NK-92 (cell line): ENCODE results near the gene DAB2IP.

ENCODE experiments used
- DNase-seq: peaks from one replicate; lab custom pipeline; 2025; ENCODE audit not compliant: unreplicated experiment; lab: John Stamatoyannopoulos, UW

DAB2IP gene

DNA sequence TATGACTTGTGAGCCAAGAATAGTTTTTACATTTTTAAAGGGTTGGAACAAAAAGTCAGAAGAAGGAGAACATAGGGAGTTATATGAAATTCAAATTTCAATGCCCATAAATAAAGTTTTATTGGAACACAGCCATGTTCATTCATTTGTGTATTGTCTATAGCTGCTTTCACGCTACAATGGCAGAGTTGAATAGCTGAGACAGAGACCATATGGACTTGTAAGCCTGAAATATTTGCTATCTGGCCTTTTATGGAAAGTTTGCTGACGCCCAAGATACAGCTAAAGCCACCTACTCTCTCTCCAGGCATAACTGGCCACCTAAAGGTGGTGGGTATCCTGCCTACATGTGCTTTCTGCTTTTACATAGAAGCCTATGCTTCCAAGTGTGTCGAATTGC is 10.9 kb downstream of the DAB2IP start:
- DNase-seq, result no peak

DNA sequence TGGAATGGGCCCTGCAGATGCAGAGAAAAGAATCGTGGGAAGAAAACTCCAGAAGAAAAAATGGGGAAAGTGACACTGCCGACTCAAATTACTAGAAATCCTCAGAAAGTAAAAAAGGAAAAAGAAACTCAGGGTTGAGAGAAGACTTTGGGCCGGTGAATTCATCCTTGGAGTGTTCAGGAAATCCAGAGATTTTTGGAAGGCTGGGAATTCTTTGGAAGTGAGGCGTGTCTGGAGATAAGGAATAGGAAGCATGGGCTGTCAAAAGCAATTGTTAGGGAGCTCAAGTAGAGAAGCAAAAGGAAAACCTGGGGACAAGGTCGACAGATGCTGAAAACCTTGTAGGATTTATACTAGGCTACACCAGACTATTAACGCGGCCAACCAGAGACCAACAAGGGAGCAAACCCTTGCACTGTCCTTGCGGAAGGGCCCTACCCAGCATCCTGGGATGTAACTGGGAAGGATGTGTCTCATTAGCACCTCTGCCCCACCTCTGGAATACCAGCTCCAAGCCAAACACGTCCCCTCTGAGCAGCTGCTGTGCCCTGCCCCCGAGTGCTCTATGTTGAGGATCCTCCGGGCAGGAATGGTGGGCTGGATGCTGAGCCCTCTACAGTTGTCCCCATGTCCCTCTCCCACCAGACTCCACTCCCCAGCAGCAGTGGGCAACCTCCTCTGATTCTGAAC is 11.6 kb downstream of the DAB2IP start:
- no peak for DNase-seq

DNA sequence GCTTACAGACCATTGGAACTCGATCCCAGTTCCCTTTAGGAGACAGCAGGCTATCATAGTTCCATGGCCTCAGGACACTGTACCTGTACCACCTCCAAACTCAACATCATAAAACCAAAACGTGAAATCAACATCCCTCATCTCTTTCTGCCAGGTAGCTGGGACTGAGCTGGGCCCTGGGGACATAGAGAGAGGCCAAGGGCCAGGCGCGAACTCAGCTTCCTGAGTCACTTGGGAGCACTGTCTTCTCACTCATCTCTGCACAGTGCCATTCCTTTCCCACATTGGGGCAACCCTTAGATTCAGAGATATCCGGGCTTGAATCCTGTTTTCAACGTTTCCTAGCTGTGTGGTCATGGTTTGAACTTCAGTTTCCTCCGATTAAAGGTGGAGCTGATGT is 12.2 kb downstream of the DAB2IP start:
- no peak for DNase-seq

DNA sequence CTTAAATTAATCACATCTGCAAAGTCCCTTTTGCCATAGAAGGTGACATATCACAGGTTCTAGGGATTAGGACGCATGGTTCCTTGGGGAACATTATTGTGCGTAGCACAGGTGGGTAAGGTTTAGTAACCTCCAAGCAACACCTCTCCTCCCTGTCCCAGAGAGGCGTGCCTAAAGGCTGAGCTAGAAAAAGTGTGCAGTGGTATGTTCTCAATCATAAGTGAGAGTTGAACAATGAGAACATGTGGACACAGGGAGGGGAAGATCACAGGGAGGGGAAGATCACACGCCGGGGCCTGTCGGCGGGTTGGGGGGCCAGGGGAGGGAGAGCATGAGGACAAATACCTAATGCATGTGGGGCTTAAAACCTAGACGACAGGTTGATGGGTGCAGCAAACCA is 14.9 kb downstream of the DAB2IP start:
- no peak for DNase-seq

DNA sequence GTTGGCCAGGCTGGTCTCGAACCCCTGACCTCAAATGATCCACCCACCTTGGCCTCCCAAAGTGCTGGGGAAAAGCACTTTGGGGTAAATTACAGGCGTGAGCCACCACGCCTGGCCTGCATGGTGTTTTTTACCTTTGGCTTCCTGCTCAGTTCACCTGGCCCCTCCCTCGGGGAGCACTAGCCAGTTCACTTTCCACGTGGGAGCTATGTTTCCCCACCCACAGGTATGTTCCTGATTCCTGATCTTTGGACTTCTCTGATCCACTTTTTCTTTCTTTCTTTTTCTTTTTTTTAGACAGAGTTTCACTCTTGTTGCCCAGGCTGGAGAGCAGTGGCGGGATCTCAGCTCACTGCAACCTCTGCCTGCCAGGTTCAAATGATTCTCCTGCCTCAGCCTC is 15.8 kb downstream of the DAB2IP start:
- DNase-seq, result no peak

DNA sequence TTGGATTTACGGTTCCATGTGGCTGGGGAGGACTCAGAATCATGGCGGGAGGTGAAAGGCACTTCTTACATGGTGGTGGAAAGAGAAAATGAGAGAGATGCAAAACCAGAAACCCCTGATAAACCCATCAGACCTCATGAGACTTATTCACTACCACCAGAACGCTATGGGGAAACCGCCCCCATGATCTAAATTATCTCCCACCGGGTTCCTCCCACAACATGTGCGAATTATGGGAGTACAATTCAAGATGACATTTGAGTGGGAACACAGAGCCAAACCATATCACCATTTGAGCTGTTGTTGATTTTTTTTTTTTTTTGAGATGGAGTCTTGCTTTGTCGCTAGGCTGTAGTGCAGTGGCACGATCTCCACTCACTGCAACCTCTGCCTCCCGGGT is 16.5 kb downstream of the DAB2IP start:
- no peak for DNase-seq

DNA sequence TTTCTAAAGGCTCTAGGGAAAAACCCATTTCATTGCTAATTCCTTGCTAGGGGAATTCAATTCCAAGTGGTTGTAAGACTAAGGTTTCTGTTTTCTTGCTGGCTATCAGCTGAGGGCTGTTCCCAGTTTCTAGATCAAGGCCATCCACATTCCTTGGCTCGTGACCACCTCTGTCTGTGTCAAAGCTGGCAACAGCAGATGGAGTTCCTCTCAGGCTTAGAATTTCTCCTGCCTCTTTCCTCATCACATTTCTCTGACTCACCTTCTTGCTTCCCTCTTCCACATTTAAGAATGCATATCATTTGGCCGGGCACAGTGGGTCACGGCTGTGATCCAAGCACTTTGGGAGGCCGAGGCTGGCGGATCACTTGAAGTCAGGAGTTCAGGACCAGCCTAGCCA is 19.0 kb downstream of the DAB2IP start:
- DNase-seq, result no peak

DNA sequence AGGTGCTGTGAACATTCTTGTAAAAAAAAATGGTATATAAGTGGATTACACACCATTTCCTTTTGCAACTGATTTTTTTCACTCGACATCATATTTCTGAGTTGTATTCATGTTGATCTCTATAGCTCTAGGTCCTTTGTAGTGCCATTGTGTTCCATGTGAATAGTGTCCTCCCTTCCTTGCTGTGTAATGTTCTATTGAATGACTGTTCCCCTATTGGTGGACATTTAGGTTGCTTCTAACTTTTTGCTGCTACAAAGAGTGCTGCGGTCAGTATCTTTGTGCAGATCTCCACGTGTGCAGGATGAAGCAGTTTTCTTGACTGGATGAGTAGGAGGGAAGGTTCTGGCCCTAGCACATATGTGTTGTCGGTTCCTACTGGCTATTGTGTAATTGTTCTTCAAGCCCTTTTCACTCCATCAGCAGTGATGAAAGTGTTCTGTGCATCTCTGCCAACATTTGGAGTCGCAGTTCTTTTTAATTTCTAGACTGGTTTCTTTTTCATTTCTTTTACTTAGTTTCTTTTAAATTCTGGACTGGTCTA is 20.2 kb downstream of the DAB2IP start:
- DNase-seq, result no peak

DNA sequence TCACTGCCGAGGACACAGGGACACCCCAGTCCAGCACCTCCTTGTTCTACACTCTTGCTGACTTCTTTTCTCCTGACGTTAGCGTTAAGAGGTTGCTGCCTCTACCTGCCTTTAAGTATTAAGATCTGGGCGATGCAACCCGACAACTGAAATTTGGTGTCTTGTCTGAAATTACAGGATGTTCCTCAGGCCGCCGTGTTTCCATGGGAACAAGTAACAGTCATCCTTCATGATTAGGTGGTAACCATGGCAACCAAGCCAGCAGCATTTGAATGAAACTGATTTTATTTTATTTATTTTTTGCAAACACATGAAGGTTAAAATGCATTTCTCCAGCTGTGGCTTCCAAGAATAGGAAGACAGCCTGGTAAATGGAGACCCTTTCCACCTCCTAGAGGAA is 20.8 kb downstream of the DAB2IP start:
- no peak for DNase-seq

DNA sequence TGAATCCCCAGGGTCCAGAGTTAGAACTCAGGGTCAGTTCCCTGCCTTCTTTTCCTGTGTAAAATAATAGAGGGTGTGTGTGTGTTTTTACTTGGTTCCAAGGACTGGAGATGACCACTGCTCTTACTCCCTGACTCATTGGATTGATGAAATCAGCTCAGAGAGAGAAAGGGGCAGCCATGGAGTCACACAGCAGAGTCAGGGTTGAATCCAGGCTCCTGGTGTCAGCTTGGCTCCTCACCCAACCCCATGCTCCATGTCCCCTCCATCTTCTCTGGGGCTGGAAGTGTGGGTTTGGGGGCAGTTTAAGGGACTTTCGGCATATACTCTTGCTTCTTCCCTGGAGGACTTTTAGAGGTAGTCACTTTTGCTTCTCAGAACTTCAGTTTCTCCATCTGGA is 21.6 kb downstream of the DAB2IP start:
- no peak for DNase-seq

DNA sequence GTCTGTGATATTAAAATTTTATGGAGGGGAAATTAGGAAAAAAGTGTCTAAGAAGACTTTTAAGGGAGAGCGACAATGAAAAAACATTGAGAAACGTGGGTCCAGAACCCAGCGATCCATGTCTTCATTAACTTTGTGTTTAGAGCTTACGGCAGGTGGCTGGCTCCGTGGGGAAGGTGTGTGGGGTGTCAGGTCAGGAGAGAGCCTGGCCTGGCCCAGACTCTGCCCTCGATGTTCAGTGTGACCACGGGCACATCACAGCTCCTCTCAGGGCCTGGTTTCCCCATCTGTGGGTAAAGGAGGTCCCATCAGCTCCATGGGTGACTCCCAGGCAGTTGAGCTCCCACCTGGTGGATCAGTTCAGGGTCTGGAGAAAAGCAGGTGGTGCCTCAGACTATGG is 22.1 kb downstream of the DAB2IP start:
- no peak for DNase-seq

DNA sequence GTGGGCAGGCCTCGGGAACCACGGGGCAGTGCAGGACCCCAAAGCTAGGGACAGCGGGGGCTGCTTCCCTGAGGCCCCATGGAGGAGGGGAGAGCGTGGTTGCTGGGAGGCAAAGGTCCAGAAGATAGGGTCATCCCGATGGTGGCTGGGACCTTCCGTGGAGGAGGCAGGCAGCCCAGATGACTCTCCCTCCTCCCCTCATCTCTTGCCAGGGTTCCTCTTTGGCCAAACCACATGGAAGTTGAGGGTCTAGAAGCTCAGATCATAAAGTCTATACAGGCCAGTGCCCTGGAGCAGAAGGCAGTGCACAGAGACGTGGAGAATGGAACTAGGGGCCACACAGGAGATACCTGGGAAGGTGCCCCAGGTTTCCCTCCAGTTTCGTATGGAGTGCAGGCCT is 22.6 kb downstream of the DAB2IP start:
- no peak for DNase-seq

DNA sequence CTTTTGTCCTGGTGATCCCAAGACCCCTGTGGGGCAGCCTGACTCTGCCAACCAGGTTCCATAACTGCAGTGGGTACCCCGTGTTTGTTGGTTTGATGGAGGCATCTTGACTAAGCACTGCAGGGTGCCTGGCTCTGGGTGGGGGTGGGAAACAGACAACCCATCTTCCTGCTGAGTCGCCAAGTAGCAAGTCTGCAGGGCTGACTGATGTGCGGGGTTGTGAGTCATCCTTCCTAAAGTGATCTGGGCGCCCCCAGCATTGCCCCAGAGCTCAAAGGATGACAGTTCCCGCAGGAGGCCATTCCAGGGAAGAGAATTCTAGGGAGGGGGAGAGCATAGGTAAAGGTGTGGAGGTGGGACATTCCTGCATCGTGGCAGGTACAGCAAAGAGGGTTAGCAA is 23.5 kb downstream of the DAB2IP start:
- no peak for DNase-seq

DNA sequence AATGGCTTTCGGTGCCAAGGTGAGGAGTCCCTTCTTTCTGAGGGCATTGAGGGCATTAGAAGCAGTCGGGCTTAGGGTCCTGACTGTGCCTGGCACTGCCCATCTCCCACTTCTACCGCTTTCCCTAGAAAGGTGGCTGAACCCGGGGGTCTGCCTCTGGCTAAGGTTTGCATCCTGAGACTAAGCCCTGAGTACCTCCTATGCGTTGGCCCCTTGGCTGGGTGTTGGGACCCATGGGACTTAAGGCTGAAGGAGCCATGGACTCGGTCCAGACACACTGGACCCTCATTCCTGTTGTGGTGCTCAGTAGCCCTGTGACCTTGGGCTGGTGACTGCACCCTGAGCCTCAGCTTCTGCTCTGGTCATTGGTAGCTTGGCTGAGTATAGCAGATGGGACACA is 23.9 kb downstream of the DAB2IP start:
- DNase-seq, result no peak

DNA sequence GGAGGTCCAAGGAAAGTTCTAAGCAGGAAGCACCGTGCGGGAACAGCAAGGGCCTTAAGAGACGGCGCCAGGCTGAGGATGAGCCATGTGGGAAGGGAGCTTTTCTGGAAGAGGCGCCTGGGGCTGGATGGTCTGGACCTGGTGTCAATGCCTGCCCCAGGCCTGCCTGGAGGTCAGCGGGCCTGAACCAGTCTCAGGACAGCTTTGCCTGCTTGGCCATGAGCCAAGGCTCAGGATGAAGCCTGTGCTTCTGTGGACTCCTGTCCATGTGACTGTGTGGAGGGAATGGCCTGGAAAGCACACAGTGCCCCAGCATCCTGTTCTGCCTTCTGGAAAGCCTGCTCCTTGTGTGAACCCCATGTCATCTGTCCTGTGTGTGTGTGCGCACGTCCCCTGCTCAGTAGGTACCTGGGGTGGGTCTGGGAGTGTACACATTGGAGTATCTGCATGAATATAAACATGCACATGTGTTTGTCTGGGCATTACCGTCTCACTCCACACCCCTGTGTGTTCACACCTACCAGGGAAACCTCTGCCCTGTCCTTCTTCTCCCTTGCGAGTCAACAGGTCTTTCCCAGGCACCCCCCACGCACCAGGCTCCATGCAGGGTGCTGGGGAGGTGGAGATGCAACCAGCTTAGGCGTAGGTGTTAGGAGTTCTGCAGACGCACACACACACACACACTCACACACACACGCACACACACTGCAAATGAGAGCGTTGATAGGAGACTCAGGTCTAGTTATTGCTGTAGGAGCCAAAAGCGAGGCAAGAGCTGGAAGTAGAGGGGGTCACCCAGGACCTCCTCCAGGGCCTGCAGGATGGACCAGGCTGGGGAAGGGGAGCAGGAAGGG is 24.8 kb downstream of the DAB2IP start:
- no peak for DNase-seq

DNA sequence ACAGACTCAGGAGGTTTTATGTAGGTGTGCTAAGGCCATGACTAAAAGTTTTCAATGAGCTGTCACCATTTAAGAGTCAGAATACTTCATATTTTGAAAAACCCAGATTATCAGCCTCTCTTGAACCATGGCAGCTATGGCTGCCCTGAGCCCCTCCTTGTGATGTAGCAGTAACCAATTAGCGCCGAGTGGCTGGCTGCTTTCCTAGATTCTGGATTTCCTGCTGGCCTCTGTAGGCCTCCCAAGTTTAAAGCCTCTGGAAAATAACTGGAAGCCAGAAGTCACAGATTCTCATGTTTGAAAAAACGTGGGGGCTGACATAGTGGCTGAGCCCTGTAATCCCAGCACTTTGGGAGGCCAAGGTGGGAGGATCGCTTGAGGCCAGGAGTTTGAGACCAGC is 25.5 kb downstream of the DAB2IP start:
- no peak for DNase-seq

DNA sequence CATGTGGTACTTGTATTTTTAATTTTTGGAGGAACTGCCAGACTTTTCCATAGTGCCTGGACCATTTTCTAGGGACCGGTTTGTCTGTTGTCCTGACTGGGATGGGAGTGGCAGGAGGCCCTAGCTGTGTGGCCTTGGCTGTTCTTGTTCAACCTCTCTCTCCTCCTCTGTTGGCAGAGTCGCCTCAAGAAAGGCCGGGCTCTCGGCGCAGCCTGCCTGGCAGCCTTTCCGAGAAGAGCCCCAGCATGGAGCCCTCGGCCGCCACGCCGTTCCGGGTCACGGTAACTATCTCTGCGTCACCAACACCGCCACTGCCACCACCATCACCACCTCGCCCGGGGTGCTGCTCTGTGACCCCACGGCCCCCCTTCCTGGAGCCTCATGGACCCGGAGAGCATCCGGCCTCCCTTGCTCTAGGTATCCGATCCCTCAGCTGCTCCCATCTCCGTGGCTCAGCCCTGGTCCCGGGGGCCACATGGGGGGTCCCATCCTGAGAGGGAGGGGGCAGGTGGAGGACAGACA is 27.1 kb downstream of the DAB2IP start:
- DNase-seq, result no peak

DNA sequence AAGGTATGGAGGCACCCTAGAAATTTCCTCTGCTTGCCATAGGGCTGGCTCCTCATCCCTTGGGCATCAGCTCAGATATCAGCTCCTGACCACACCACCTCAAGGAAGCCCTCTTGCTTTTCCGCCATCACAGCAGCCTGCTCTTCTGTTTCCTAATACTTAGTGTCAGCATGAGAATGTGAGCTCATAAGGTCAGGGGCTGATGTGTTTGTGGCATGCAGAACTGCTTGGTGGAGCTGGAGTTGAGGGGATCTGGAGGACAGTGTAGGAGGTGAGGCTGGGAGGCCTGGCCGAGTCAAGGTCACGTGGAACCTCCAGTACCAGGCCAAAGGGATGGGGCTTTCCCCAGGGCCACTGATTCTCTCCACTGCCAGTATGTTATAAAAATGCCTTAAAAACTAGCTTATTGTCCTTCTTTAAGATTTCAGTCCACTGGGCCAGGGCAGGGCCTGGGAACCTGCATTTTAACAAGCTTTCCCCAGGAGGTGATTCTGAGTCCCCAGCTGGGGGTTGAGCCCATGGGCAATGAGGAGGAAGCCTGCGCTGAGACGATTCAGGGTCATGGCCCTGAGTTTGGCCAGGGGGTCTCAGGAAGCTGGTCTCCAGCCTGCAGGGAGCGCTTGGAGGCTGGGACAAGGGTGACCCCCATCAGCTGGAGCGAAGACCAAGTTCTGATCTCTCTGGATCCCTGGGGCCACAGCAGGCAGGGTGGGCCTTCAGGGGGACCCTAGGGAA is 28.6 kb downstream of the DAB2IP start:
- no peak for DNase-seq

DNA sequence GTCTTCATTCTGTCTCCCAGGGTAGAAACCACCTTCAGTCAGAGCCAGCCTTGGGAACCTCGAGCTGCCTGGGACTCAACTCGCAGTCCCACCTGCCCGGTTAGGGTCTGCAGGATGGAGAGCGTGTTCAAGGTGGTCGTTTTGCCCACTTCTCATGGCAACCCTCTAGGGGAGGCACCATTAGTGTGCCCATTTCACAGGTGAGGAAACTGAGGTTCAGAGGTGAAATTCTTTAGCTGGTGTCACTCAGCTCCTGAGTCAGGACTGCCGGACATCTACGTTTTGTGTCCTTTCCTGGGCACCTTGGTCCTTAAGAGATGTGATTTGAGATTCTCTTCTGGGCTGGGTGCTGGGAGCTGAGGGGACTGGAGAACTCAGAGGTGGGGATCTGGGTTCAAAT is 30.0 kb downstream of the DAB2IP start:
- no peak for DNase-seq

DNA sequence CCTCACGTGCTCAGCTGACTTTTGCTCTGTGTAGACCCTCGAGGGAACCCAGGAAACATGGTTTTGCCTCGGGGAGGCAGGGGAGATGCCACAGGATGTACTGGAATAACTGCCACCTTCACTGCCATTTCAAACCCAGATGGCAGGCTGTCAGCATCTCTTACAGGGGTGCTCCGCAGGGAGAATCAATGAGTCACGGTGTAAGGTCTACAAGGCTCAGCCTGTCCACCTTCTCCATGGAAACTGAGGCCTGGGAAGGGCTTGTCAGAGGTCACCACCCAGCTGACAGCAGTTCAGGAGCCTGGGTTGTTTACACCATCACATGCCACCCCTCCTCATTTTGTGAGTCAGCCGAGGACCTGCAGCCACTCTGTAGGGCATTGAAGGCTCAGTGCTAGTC is 30.8 kb downstream of the DAB2IP start:
- DNase-seq, result no peak

DNA sequence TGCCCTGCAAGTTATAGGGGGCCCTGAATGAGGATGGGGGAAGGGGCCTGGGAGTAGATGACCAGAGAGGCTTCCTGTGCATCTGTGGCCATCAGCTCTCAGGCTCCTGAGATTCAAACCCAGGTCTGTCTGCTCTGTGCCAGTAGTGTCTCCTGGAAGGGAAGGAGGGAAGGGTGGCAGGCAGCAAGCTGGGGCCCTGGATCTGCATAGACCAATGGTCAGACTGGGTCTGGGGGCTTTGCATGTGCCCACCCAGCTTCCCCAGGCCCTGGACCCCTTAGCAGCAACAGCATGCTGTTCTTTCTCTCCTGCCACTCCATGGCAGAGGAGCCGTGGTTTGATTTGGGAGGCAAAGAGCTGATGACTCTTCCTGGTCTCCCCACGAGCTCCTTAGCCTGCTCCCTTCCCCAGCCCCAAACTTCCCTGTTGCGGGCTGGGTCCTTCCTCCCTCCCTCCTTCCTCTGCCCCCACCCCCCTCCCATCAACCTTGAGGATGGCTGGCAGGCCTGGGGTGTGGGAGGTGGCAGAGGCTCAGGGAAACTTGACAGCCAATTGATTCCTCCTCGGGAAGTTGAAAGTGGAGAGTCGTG is 31.6 kb downstream of the DAB2IP start:
- no peak for DNase-seq
